ENCODE results near the gene PRSS27.

Gene PRSS27

DNA sequence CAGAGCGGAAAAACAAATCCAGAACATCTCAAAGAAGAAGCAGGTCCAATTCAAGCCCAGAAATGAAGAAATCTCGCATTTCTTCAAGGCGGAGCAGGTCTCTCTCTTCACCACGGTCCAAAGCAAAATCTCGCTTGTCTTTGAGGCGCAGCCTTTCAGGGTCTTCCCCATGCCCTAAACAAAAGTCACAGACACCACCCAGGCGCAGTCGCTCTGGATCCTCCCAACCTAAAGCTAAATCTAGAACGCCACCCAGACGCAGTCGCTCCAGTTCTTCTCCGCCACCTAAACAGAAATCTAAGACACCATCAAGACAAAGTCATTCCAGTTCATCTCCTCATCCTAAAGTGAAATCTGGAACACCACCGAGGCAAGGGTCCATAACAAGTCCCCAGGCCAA is 42.7 kb upstream of the PRSS27 start:
- Mint-ChIP-seq H3K27ac (no peak overlapping the region), H3K4me3 (no peak overlapping the region), H3K9me3 (peaks cover 40% of the 10 kb centered on the region), H3K36me3 (ENCODE audit: low read depth) (peaks cover 100% of the 10 kb centered on the region), H3K4me1 (peaks cover under 1% of the 10 kb centered on the region), H3K27me3 (ENCODE audit: low read depth) (no peaks in the 10 kb centered on the region)
- TF ChIP-seq, protein P1, sequence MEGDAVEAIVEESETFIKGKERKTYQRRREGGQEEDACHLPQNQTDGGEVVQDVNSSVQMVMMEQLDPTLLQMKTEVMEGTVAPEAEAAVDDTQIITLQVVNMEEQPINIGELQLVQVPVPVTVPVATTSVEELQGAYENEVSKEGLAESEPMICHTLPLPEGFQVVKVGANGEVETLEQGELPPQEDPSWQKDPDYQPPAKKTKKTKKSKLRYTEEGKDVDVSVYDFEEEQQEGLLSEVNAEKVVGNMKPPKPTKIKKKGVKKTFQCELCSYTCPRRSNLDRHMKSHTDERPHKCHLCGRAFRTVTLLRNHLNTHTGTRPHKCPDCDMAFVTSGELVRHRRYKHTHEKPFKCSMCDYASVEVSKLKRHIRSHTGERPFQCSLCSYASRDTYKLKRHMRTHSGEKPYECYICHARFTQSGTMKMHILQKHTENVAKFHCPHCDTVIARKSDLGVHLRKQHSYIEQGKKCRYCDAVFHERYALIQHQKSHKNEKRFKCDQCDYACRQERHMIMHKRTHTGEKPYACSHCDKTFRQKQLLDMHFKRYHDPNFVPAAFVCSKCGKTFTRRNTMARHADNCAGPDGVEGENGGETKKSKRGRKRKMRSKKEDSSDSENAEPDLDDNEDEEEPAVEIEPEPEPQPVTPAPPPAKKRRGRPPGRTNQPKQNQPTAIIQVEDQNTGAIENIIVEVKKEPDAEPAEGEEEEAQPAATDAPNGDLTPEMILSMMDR (IDR thresholded peaks at IDR 0.05; ENCODE audit: unreplicated experiment in 3 of 3), result no peak

DNA sequence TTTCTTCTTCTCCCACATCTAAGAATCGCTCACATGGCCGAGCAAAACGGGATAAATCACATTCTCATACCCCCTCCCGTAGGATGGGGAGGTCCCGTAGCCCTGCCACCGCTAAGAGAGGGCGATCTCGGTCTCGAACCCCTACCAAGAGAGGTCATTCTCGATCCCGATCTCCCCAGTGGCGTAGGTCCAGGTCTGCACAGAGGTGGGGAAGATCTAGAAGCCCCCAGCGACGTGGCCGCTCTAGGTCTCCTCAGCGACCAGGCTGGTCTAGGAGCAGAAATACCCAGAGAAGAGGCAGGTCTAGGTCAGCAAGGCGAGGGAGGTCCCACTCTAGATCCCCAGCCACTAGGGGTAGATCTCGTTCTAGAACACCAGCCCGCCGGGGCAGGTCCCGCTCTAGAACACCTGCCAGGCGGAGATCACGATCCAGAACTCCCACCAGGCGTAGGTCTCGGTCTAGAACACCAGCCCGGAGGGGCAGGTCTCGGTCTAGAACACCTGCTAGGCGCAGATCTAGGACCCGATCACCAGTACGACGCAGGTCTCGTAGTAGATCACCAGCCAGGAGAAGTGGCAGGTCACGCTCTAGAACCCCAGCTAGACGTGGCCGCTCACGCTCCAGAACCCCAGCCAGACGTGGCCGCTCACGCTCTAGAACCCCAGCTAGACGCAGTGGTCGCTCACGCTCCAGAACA is 42.0 kb upstream of the PRSS27 start:
- Mint-ChIP-seq H3K4me3 (no peak overlapping the region), H3K4me1 (peaks cover 5% of the 10 kb centered on the region), H3K27me3 (ENCODE audit: low read depth) (no peaks in the 10 kb centered on the region), H3K9me3 (peaks cover 40% of the 10 kb centered on the region), H3K36me3 (ENCODE audit: low read depth) (peaks cover 100% of the 10 kb centered on the region), H3K27ac (no peak overlapping the region)
- TF ChIP-seq, protein P1 (IDR thresholded peaks at IDR 0.05; ENCODE audit: unreplicated experiment in 3 of 3), result no peak

DNA sequence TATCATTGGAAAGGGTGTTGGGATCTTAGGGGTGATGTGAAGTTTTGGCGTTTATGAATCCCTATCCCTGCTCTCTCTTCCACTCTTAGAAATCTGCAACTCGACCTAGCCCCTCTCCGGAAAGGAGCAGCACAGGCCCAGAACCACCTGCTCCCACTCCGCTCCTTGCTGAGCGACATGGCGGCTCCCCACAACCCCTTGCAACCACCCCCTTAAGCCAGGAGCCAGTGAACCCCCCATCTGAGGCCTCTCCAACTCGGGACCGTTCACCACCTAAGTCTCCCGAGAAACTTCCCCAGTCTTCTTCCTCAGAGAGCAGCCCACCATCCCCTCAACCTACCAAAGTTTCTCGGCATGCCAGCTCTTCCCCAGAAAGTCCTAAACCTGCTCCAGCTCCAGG is 41.4 kb upstream of the PRSS27 start:
- TF ChIP-seq, protein P1 (IDR thresholded peaks at IDR 0.05; ENCODE audit: unreplicated experiment in 3 of 3), result no peak
- H3K4me1 Mint-ChIP-seq, result peaks cover 11% of the 10 kb centered on the region
- peaks cover 100% of the 10 kb centered on the region for H3K36me3 Mint-ChIP-seq (ENCODE audit: low read depth)
- H3K9me3 Mint-ChIP-seq, result peaks cover 37% of the 10 kb centered on the region
- no peak overlapping the region for H3K4me3 Mint-ChIP-seq
- no peaks in the 10 kb centered on the region for H3K27me3 Mint-ChIP-seq (ENCODE audit: low read depth)
- no peak overlapping the region for H3K27ac Mint-ChIP-seq

DNA sequence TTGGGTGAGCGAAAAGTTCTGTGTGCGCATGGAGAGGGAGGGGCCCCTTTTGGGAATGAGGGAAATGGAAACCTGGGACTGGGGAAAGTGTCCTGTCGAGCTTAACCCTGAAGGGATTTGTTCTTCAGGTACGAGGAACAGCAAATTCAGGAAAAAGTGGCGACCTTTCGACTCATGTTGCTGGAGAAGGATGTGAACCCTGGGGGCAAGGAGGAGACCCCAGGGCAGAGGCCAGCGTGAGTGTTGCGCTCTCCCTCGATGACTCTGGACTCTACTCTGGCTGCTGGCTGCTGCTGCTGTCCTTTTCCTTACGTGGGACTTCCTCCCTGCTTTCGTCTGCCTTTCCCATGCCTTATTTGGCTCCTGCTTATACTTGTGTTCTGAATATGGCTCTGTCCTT is 37.3 kb upstream of the PRSS27 start:
- H3K27me3 Mint-ChIP-seq (ENCODE audit: low read depth), result no peaks in the 10 kb centered on the region
- peaks cover 19% of the 10 kb centered on the region for H3K9me3 Mint-ChIP-seq
- H3K4me1 Mint-ChIP-seq, result peaks cover 37% of the 10 kb centered on the region
- TF ChIP-seq, protein P1 (IDR thresholded peaks at IDR 0.05; ENCODE audit: unreplicated experiment in 3 of 3), result no peak
- H3K36me3 Mint-ChIP-seq (ENCODE audit: low read depth), result peaks cover 83% of the 10 kb centered on the region
- peak overlapping the region; percentile 11 to 59 (median 54) for H3K4me3 Mint-ChIP-seq
- peak overlapping the region in 1 of 3 experiments; percentile 31 for H3K27ac Mint-ChIP-seq

DNA sequence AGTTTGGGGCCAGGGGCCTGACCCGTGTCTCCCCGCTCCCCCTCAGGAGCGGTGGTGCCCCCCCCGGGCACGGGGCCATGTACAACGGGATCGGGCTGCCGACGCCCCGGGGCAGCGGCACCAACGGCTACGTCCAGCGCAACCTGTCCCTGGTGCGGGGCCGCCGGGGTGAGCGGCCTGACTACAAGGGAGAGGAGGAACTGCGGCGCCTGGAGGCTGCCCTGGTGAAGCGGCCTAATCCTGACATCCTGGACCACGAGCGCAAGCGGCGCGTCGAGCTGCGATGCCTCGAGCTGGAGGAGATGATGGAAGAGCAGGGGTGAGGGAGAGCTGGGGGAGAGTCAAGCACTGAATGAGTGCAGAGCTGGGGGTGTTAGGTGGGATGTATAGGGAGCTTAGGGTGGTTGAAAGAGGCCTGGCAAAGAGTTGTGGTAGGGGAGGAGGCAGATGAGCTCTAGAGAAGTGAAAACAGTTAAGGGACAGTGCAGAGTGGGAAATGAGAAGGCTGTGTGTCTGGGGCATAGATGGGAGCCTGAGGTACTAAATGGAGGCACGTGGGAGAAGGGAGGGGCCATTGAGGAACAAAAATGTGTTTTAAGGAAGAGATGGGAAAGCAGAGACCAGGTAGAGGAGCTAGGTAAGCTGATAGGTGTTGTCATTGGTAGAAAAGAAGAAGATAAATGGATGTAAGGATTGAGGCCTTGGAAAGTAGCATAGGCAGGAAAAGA is 36.4 kb upstream of the PRSS27 start:
- H3K4me1 Mint-ChIP-seq, result peaks cover 41% of the 10 kb centered on the region

More for the DNA sequence above, 36.4 kb upstream of the PRSS27 start:
- Mint-ChIP-seq H3K9me3 (peaks cover 13% of the 10 kb centered on the region), H3K27ac (peak overlapping the region in 2 of 3 experiments; percentile 2 to 12), H3K4me3 (peak overlapping the region; percentile 7 to 55 (median 36)), H3K36me3 (ENCODE audit: low read depth) (peaks cover 74% of the 10 kb centered on the region), H3K27me3 (ENCODE audit: low read depth) (no peaks in the 10 kb centered on the region)
- TF ChIP-seq, protein P1 (IDR thresholded peaks at IDR 0.05; ENCODE audit: unreplicated experiment in 3 of 3), result no peak

All from nephron (organoid).